CD4-positive, alpha-beta T cell treated with Interleukin-6 at 100 ng/mL for 8 hours (primary cell): Measurements from ENCODE around the gene IL22.

Source experiments
- DNase-seq: peaks from one replicate; pipeline ENCODE4 v3.0.0-alpha.2; 2020; ENCODE audit warnings: mixed read lengths, low spot score

IL22 gene

DNA sequence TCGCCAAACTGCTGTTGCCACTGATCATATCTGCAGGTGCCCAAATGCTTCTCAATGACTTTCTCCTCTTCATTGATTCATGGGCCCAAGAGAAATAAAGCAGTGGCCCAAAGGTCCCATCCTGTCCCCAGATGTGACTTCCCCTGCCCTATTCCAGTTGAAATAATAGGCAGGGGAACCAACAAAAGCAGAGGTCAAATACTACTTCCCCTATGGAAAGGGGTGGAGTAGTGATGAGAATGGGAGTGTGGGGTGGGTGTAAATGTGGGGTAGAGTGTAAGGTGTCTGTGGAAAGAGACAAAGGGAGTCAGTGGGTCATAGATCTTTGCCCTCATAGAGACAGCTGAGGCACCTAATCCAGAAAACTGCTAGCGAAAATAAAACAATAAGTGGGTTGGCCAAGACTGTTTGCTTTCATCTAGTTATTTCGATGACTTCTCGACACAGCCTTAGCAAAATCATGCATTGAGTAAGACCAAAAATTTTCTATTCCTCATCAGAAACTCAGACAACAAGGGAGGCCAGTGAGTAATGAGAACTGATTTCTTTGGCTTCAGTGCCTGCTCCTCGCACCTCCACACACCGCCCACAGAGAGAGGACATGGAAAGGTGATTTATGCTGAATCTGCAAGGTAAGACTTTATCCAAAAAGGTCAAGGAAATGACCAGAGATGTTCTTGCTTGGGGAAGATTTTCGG lies 10.9 kb upstream of the IL22 start:
- DNase-seq, result no peak

DNA sequence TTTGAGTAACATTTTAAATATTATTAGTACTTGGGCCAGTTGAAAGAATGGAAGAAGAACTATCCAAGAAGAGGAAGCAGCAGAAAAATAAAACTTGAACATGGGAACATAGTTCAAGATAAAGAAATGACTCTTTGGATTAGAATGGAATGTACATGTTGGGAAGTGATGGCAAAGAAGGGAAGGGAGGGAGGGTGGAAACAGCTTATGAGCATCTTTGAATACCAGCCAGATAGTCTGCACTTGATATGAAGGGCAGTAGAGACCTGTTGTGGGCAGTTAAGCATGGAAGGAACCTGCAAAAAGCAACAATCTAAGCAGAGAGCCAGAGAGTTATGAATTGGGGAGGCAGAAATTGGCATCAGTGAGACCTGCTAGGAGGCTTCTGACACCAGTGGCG lies 10.0 kb upstream of the IL22 start:
- DNase-seq, result no peak

DNA sequence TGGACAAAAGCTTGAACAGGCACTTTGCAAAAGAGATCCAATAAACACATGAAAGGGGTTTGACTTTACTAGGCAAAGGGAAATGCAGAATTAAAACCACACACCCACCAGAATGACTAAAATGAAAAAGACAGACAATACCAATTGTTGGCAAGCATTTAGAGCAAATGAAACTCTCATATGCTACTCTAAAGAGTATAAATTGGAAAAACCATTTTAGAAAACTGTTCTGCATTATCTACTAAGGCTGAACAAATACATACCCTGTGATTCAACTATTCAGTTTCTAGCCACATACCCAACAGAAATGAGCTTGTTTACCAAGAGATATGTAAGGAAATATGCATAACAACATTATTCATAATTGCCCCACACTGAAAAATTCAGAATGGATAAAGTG lies 8.5 kb upstream of the IL22 start:
- DNase-seq, result no peak

DNA sequence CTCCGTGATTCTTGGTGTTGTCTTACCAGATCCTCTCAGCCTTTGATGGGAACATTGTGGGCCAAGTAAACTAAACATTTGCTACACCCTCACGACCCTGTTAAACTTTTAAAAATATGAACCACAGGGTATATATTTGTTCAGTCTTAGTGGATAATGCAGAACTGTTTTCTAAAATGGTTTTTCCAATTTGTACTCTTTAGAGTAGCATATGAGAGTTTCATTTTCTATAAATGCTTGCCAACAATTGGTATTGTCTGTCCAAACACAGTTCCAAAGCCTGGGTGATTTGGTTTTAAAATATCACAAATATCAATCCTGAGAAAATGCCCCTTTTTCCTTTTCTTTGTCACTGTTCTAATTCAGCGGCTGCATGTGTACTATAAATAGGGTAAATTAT lies 6.7 kb upstream of the IL22 start:
- no peak for DNase-seq

- DNase-seq, result no peak
These were observed 6.0 kb upstream of the IL22 start for GRCh38 chr12:68259318-68259940.

DNA sequence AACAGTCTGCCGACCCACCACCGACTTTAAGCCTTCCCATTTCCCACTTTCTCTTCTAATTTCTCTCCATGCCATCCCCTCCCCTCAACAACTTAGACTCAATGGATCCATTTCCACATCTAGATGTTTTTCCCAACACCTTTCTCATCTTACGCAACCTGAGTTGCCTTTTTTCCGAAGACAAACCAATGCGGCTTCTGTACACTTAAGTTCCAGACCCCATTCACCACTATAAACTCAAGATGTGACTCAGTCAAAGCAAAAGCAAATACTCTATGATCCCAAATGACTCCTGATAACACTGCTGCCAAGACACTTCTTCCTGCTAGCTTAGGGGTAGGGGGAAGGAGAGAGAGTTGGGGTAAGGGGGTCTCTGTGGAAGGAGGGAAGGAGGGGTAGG lies 1.3 kb downstream of the IL22 start:
- DNase-seq, result no peak

DNA sequence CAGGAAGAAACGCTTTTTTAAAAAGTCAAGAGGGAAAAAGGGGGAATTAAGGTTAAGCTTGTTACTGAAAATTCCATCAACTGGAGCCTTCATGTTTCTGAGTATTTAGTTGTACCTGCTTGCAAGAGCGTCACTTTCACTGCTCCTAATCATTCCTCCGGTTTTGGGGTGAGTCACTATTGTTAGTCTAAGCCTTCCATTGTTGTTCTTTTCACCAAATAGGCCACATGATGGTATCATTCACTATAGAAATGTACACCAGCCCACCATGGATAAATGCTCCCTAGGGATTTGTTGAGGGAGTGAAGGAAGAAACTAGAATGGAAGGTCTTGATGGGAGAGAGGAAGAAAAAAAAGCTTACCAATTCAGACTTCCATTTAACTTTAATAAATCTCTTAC lies 3.0 kb downstream of the IL22 start:
- no peak for DNase-seq

DNA sequence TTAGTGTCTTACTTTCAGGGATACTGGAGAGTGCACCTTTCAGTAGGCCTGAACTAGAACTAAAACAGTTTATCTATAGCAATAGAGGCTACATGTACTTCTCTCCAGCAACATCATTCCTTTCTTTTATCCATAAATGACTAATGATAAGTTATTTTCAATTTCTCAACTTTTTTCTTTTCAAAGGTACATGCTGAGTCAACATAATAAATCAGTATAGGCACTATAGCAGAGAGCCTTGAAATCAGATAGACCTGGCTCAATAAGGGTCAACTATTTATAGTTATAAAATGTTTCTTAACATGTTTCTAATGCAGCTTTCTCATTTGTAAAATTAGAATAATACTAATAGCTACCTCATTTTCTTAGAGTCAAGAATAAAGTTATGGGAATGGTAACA lies 5.6 kb downstream of the IL22 start:
- DNase-seq, result no peak

- DNase-seq, result no peak
These were observed 7.1 kb downstream of the IL22 start for GRCh38 chr12:68246350-68246749.

DNA sequence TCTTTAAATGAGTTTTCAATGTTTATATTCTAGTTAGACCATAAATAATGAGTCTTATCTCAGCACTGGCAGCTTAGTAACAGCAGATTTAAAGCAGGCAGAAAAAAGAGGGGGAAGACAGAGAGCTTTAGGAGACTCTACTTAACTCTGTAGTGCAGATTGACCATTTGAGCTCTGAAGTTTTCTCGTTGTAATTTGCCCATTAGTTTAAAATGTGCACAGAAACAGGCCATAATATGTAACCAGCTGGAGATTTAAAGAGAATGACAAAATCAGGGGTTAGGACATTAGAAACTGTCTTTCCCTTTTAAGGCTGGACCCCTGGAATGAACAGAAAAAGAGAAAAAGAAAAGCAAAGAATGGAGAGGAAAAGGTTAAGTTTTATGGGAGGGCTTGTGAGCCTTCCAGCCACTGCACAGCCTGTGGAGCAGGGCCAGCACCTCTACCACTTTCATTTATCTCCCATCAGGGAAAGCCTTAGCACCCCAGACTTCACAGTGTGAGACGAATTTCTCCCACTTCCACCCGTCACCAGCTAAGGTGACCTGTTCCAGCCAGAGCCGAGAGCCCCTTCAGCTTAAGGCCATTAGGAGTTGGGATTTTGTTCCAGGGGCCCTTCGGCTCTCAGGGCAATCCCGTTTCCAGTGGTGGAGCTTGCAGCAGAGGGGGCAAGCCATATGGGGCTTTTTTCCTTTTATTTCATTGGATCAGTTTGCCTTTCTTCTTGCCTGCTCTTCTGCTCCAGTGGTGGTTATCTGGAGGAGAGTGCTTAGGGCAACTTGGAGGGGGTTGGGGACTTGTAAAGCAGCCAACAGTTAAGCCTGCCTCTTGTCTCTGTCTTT lies 8.0 kb downstream of the IL22 start:
- no peak for DNase-seq

DNA sequence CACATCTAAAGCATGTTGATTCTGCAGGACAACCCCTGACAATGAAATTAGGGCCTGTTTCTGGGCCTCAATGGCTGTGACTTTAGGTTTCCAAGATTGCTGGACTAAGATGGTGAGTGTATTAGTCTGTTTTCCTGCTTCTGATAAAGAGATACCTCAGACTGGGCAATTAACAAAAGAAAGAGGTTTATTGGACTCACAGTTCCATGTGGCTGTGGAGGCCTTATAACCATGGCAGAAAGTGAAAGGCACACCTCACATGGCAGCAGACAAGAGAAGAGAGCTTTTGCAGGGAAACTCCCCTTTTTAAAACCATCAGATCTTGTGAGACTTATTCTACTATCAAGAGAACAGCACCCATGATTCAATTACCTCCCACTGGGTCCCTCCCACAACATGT lies 10.6 kb downstream of the IL22 start:
- DNase-seq, result no peak

DNA sequence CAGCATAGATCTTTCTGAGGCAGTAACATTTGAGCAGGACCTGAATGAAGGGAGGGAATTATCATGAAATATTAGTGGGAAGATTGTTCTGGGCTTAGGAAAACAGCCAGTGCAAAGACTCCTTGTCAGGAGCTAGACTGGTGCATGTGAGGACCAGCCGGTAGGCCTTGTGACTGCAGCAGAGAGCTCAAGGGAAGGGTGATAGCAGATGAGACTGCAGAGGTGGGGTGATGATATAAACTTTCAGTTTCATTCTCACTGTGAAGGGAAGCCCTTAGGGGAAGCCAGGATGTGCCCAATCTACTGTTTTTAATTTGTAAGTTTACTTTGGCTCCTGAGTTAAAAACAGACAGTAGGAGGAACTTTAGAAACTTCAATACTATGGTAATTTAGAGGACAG lies 12.4 kb downstream of the IL22 start:
- peak; percentile 71 for DNase-seq

DNA sequence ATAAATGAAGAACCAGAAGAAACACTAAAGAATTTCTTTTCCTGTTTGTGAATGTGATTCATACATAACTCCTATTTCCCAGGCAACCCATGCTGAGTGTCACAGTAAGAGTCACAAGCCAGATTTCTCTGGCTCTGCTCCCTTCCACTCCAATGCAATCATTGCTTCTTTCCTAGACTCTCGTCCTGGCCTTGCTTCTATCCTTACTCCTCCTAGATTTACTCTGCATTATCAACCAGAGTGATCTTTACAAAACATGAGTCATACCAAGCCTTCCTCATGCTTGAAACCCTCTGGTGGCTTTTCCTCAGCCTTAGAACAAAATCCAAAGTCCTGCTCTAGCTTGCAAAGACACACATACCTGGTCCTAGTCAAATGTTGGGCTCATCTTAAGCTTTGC lies 13.3 kb downstream of the IL22 start:
- no peak for DNase-seq

- no peak for DNase-seq
These were observed 14.0 kb downstream of the IL22 start for GRCh38 chr12:68239309-68239982.

DNA sequence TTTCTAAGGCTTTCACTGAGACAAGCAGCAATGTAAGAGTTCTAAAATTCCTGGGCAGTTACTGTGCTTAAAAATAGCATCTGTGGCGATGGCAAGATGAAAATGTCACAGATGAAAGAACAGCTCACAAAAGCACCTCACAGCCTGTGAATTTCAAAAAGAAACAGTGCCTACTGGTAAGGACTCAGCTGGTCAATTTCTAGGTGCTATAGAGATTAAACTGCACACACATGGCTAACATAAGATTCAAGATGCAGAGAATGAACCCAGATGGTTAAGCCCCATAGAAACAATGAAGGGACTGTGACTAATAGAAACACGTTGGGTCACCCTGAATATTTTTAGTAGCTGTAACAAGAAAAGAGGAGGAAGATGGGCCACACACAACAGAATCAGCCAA lies 15.8 kb downstream of the IL22 start:
- no peak for DNase-seq

- no peak for DNase-seq
These were observed 16.3 kb downstream of the IL22 start for GRCh38 chr12:68237078-68237477.

DNA sequence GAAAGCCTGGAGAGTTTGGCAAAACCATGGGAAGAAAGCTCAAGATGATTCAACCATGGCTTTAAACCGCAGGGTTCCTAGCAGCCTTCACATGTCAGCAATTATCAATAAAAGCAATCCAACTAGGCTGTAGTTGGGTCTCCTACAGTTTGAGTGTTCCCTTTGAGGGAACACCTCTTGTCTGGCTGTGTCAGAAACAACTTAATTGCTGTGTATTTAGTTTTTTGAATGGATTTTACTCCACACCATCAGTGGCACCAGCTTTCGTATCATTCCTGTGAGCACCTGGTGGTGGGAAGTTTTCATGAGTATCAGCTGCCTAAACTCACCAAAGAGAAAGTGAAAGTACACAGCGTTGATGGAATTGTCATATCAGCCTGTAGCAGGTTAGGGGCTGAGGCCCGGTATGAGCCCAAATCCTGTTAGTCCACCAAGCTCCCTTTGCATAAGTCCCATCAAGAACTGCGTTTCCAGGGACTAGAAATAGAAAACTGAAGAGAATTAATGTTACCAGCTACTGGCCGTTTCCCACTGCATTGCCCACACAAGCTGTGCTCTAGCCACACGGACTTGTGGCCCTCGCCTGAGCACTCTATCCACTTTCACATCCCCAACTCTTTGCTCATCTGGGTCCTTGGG lies 16.9 kb downstream of the IL22 start:
- DNase-seq, result peak; percentile 70

GRCh38 chr12:68235576-68235975 lies 17.8 kb downstream of the IL22 start:
- no peak for DNase-seq

DNA sequence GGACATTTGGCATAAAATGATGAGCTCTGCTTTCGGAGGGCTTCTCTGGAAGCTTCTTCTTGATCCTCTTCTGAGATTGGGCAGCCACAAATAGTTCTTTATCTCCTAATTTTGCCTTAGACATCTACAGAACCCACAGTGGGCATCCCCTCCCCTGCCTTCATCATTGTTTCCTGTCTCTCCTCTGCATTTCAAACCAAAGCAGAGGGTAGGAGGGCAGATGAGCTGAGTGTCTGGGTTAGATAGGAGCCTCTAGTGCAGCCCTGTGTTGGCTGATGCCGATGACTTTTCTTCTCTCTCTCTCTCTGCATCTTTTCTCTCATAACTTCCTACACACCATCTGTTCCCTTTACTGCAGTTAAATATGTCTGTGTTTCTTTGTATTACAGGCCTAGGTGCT lies 19.3 kb downstream of the IL22 start:
- no peak for DNase-seq

DNA sequence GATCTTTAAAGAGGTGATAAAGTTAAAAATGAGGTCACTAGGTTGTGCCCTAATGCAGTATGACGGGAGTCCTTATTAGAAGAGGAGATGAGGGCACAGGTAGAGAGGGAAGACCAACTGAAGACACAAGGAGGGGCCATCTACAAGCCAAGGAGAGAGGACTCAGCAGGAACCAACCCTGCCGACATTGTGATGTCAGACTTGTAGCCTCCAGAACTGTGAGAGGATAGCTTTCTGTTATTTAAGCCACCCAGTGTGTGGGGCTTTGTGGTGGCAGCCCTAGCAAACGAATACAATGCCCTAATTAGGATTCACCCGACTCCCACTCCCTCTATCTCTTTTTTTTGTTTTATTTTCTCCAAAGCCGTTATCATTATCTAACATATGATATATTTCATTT lies 19.9 kb downstream of the IL22 start:
- DNase-seq, result no peak

GRCh38 chr12:68231691-68232090 lies 21.7 kb downstream of the IL22 start:
- DNase-seq, result no peak

DNA sequence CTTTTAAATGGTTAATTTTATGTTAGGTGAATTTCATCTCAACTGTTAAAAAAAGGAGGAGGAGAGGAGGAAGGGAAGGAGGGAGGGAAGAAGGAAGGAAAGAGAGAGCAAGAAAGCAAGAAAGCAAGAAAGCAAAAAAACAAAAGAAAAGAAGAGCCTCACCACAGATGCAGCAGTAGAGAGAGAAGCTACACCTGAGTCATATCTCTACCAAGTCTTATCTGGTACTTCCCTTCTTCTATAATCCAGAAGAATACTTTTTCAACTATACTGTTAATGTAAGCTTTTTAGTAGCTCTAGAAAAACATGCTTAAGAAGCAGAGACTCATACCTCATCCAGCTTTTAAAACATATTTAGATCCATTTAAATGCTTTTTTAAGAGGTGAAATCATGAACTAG lies 22.2 kb downstream of the IL22 start:
- DNase-seq, result no peak
